Caco-2 (cell line): ENCODE results near the gene GDI1. TPM values are rescaled to one million over a fixed set of nuclear protein-coding genes. Genes with fewer than 3 reads are reported as not detected.

Source experiments
- BruUV-seq: library from RNA; stranded (reverse); fragments of 400-500 nt; replicated peaks from 2 replicates; lab custom pipeline; 2021; lab: Mats Ljungman, UMichigan
- CTCF ChIA-PET: fragments of 300-600 bp; sonication (Branson Sonifier 250); formaldehyde crosslinking; loops from one replicate; lab custom pipeline; 2022; ENCODE audit warnings: antibody characterized with exemption; lab: Charles Lee
- POLR2A ChIA-PET: fragments of 300-600 bp; sonication (Branson Sonifier 250); formaldehyde crosslinking; loops from one replicate; lab custom pipeline; 2022; ENCODE audit warnings: antibody characterized with exemption; lab: Charles Lee
- DNase-seq, 2 experiments: peaks; one replicate each; pipeline versions ENCODE4 v3.0.0 to v3.0.0-alpha.2; 2020 to 2022
- H3K27me3 ChIP-seq: replicated peaks from 2 replicates; pipeline ENCODE4 v1.6.0; 2011; ENCODE audit warnings: low read length; ENCODE audit not compliant: control insufficient read depth, insufficient read depth
- H3K36me3 ChIP-seq: 2 replicates; pipeline ENCODE4 v1.5.1; 2011; ENCODE audit warnings: low read length; ENCODE audit not compliant: control insufficient read depth, insufficient read depth
- H3K4me1 ChIP-seq: fragments of 250-450 bp; sonication (Bioruptor Pico); 2 replicates; pipeline ENCODE4 v1.5.1; 2020; ENCODE audit warnings: mild to moderate bottlenecking
- H3K4me3 ChIP-seq: 2 replicates; pipeline ENCODE4 v1.5.1; 2011; ENCODE audit warnings: low read depth, mild to moderate bottlenecking, control low read depth, low read length
- H3K9me3 ChIP-seq: fragments of 250-450 bp; sonication (Bioruptor Pico); 2 replicates; pipeline ENCODE4 v1.5.1; 2020; ENCODE audit warnings: mild to moderate bottlenecking, moderate library complexity
- H3K27ac Mint-ChIP-seq: one replicate; pipeline ENCODE4 v1.8.0; 2022; ENCODE audit warnings: mixed read lengths; ENCODE audit not compliant: unreplicated experiment
- H3K27me3 Mint-ChIP-seq: one replicate; pipeline ENCODE4 v1.8.0; 2022; ENCODE audit warnings: mixed read lengths; ENCODE audit not compliant: insufficient read depth, unreplicated experiment
- H3K36me3 Mint-ChIP-seq: one replicate; pipeline ENCODE4 v1.8.0; 2022; ENCODE audit warnings: mild to moderate bottlenecking, mixed read lengths; ENCODE audit not compliant: insufficient read depth, unreplicated experiment
- H3K4me1 Mint-ChIP-seq: one replicate; pipeline ENCODE4 v1.8.0; 2022; ENCODE audit warnings: low read depth, mixed read lengths; ENCODE audit not compliant: unreplicated experiment
- H3K4me3 Mint-ChIP-seq: one replicate; pipeline ENCODE4 v1.8.0; 2022; ENCODE audit warnings: mild to moderate bottlenecking, moderate library complexity, mixed read lengths; ENCODE audit not compliant: unreplicated experiment
- H3K9me3 Mint-ChIP-seq: one replicate; pipeline ENCODE4 v1.8.0; 2022; ENCODE audit warnings: mixed read lengths; ENCODE audit not compliant: unreplicated experiment
- intact Hi-C: fragments of 100-400 bp; cut with micrococcal nuclease; formaldehyde crosslinking; loops from one replicate; pipeline ENCODE4 v1.10.0; 2022; ENCODE audit not compliant: unreplicated experiment
- total RNA-seq: library from RNA; stranded (reverse); gene quantifications from 2 replicates; pipeline ENCODE4 v1.2.3, GENCODE V29; 2022
- TF ChIP-seq, protein P1 (sequence below), 2 experiments: fragments of 200-600 bp in 1 of 2; IDR thresholded peaks; 1 replicate in 1 of 2; 2 replicates in 1 of 2; pipeline versions ENCODE4 v1.5.1 to v1.8.0; 2011 to 2022; ENCODE audit warnings: antibody characterized with exemption in 1 of 2, control low read depth in 1 of 2, inconsistent platforms in 1 of 2, low read depth in 1 of 2, low read length in 1 of 2, mild to moderate bottlenecking in 1 of 2, moderate library complexity in 1 of 2; ENCODE audit not compliant: insufficient read depth in 1 of 2, severe bottlenecking in 1 of 2, unreplicated experiment in 1 of 2

Gene GDI1
- total RNA-seq, 1 experiment from 2014 or later = 68.7 TPM

DNA sequence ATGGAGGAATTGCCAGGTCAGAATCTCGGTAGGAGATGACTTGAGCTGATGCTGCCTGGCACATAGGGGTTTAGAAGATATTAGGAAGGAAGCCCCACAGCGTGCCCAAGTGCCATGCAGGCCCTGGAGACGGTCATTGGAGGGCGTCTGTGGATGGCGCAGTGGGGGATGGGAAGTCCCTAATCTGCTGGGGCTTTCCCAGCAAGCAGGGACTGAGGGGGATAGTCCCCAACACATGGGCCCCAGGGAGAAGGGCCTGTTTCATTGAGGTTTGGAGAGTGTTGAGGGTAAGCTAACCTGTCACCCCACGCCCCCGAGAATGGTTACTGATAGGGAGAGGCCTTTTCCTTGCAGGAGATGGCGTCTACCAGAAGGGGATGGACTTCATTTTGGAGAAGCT, 17.8 kb upstream of the GDI1 start:
- no peaks in the 10 kb centered on the region for H3K36me3 Mint-ChIP-seq
- no peaks in the 10 kb centered on the region for H3K9me3 ChIP-seq
- intact Hi-C loops = no loop called here
- ChIA-PET POLR2A (no interaction called here), CTCF (no interaction called here)
- no peaks in the 10 kb centered on the region for H3K9me3 Mint-ChIP-seq
- TF ChIP-seq, protein P1, sequence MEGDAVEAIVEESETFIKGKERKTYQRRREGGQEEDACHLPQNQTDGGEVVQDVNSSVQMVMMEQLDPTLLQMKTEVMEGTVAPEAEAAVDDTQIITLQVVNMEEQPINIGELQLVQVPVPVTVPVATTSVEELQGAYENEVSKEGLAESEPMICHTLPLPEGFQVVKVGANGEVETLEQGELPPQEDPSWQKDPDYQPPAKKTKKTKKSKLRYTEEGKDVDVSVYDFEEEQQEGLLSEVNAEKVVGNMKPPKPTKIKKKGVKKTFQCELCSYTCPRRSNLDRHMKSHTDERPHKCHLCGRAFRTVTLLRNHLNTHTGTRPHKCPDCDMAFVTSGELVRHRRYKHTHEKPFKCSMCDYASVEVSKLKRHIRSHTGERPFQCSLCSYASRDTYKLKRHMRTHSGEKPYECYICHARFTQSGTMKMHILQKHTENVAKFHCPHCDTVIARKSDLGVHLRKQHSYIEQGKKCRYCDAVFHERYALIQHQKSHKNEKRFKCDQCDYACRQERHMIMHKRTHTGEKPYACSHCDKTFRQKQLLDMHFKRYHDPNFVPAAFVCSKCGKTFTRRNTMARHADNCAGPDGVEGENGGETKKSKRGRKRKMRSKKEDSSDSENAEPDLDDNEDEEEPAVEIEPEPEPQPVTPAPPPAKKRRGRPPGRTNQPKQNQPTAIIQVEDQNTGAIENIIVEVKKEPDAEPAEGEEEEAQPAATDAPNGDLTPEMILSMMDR (IDR thresholded peaks at IDR 0.05; ENCODE audit: insufficient read depth in 1 of 2, low read depth in 1 of 2, low read length in 1 of 2, severe bottlenecking in 1 of 2, unreplicated experiment in 1 of 2) = no peak
- H3K27me3 ChIP-seq = no peaks in the 10 kb centered on the region
- no peaks in the 10 kb centered on the region for H3K36me3 ChIP-seq
- no TSS peak for BruUV-seq
- H3K4me3 ChIP-seq = no peak overlapping the region
- H3K27ac Mint-ChIP-seq = no peak overlapping the region
- no peak for DNase-seq
- H3K4me1 ChIP-seq = no peaks in the 10 kb centered on the region
- no peak overlapping the region for H3K4me3 Mint-ChIP-seq
- no peaks in the 10 kb centered on the region for H3K4me1 Mint-ChIP-seq
- no peaks in the 10 kb centered on the region for H3K27me3 Mint-ChIP-seq

DNA sequence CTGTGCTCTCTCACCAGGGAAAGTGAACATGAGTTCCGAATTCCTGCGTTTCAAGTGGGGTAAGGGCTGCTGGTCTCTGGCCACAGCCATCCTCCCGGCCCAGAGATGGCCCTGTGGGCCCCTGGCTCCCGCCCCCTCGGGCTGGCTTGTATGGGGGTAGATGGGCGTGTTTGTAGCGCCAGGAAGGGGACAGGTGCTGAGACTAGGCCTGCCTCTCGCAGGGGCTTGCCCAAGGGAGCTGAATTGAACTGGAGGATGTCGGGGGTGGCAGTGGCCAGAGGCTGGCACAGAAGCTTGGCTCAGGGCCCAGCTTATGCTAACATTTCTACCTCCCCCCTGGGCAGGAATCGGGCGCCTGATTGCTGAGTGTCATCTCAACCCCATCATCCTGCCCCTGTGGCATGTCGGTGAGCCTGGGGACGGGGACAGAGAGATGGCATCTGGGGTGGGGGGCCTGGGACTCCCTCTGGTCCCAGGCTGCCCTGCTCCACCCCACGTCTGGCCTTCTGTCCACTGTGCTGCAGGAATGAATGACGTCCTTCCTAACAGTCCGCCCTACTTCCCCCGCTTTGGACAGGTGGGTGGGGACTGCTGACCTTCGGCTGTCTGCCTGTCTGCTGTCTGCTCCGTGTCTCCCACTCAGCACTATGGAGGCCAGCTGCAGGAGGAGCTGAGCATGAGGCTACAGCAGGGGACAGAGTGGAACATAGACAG, 17.1 kb upstream of the GDI1 start:
- Mint-ChIP-seq H3K27me3 (no peaks in the 10 kb centered on the region), H3K4me1 (no peaks in the 10 kb centered on the region), H3K9me3 (no peaks in the 10 kb centered on the region), H3K27ac (no peak overlapping the region), H3K36me3 (no peaks in the 10 kb centered on the region), H3K4me3 (no peak overlapping the region)
- H3K36me3 ChIP-seq = no peaks in the 10 kb centered on the region
- no TSS peak for BruUV-seq
- intact Hi-C loops = no loop called here
- no peaks in the 10 kb centered on the region for H3K27me3 ChIP-seq
- H3K9me3 ChIP-seq = no peaks in the 10 kb centered on the region
- TF ChIP-seq, protein P1 (IDR thresholded peaks at IDR 0.05; ENCODE audit: insufficient read depth in 1 of 2, low read depth in 1 of 2, low read length in 1 of 2, severe bottlenecking in 1 of 2, unreplicated experiment in 1 of 2) = no peak
- CTCF ChIA-PET = no interaction called here
- no peak overlapping the region for H3K4me3 ChIP-seq
- no peaks in the 10 kb centered on the region for H3K4me1 ChIP-seq
- no peak for DNase-seq
- POLR2A ChIA-PET = no interaction called here

DNA sequence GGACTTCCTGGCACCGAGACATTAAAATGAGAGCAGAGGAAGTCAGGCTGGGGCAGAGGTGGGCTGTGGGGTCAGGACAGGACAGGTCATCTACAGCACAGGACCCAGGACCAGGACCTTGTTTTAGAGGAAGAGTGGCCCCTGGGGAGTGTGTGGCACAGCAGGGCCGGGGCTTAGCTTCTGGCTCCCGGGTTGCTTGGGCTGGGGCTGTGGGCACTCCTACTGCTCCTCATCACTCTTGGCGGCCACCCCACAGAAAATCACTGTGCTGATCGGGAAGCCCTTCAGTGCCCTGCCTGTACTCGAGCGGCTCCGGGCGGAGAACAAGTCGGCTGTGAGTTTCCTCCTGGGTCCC, 16.6 kb upstream of the GDI1 start:
- no peak overlapping the region for H3K27ac Mint-ChIP-seq
- no peaks in the 10 kb centered on the region for H3K27me3 ChIP-seq
- POLR2A ChIA-PET = no interaction called here
- no peaks in the 10 kb centered on the region for H3K36me3 ChIP-seq
- TF ChIP-seq, protein P1 (IDR thresholded peaks at IDR 0.05; ENCODE audit: insufficient read depth in 1 of 2, low read depth in 1 of 2, low read length in 1 of 2, severe bottlenecking in 1 of 2, unreplicated experiment in 1 of 2) = no peak
- CTCF ChIA-PET = no interaction called here
- no peak overlapping the region for H3K4me3 ChIP-seq
- no peaks in the 10 kb centered on the region for H3K36me3 Mint-ChIP-seq
- no peaks in the 10 kb centered on the region for H3K27me3 Mint-ChIP-seq
- intact Hi-C loops = no loop called here
- no peaks in the 10 kb centered on the region for H3K9me3 Mint-ChIP-seq
- no peak for DNase-seq
- no peaks in the 10 kb centered on the region for H3K4me1 ChIP-seq
- H3K9me3 ChIP-seq = no peaks in the 10 kb centered on the region
- BruUV-seq = no TSS peak
- no peaks in the 10 kb centered on the region for H3K4me1 Mint-ChIP-seq
- H3K4me3 Mint-ChIP-seq = no peak overlapping the region
